B cell (primary cell): Measurements from ENCODE around the gene CCDC17. TPM values are rescaled to one million over a fixed set of nuclear protein-coding genes. Genes with fewer than 3 reads are reported as not detected.

Experiments used
- ATAC-seq: fragments of 200-7000 bp; cut with Tn5 transposase; one replicate; pipeline ENCODE4 v1.10.0; 2021; ENCODE audit warnings: low read depth, mild to moderate bottlenecking, moderate number of reproducible peaks, moderate library complexity
- CTCF ChIA-PET: fragments of 350-600 bp; sonication (Branson Sonifier 250); formaldehyde crosslinking; loops from one replicate; lab custom pipeline; 2021; ENCODE audit warnings: antibody characterized with exemption, inconsistent platforms; lab: Charles Lee
- POLR2A ChIA-PET: fragments of 350-600 bp; sonication (Branson Sonifier 250); formaldehyde crosslinking; loops from one replicate; lab custom pipeline; 2021; ENCODE audit warnings: antibody characterized with exemption; lab: Charles Lee
- DNase-seq: peaks from one replicate; pipeline ENCODE4 v3.0.0; 2013
- H2AFZ ChIP-seq: 2 replicates; pipeline ENCODE4 v1.6.1; 2012; ENCODE audit warnings: mild to moderate bottlenecking, low read depth, low read length; ENCODE audit not compliant: insufficient read depth, poor library complexity, severe bottlenecking
- H3K27ac ChIP-seq, 2 donors: 1 replicate in 1 of 2; 2 replicates in 1 of 2; pipeline ENCODE4 v1.5.1; 2012 to 2013; ENCODE audit warnings: low read length in 2 of 2, mild to moderate bottlenecking in 2 of 2, moderate library complexity in 1 of 2
- H3K27me3 ChIP-seq, 4 experiments: fragments of 200-600 bp in 1 of 4; sonication (generic) in 1 of 4; replicated peaks in 1 of 4; 1 replicate in 2 of 4; 2 replicates in 2 of 4; pipeline versions ENCODE4 v1.6.1 to v1.7.0; 2013 to 2016; ENCODE audit warnings: low read length in 3 of 4, mild to moderate bottlenecking in 2 of 4, mixed read lengths in 1 of 4, moderate library complexity in 1 of 4; ENCODE audit not compliant: insufficient read depth in 4 of 4, control insufficient read depth in 3 of 4; ENCODE audit errors: control extremely low read depth in 1 of 4
- H3K36me3 ChIP-seq, 2 experiments: replicated peaks in 1 of 2; 1 replicate in 1 of 2; 2 replicates in 1 of 2; pipeline versions ENCODE4 v1.6.1 to v1.7.1; 2013; ENCODE audit warnings: low read length in 1 of 2; ENCODE audit not compliant: insufficient read depth in 2 of 2, control insufficient read depth in 1 of 2; ENCODE audit errors: control extremely low read depth in 1 of 2, extremely low read depth in 1 of 2
- H3K4me1 ChIP-seq, 2 donors: fragments of 200-600 bp in 1 of 2; sonication (generic) in 1 of 2; 1 replicate in 1 of 2; 2 replicates in 1 of 2; pipeline versions ENCODE4 v1.5.1 to v1.6.1; 2013 to 2017; ENCODE audit warnings: low read length in 2 of 2; ENCODE audit not compliant: control insufficient read depth in 2 of 2, insufficient read depth in 2 of 2
- H3K4me2 ChIP-seq: replicated peaks from 2 replicates; pipeline ENCODE3; 2012; ENCODE audit warnings: mild to moderate bottlenecking, low read depth, low read length; ENCODE audit not compliant: poor library complexity, severe bottlenecking
- H3K4me3 ChIP-seq, 5 experiments: fragments of 200-600 bp in 1 of 5; sonication (generic) in 1 of 5; 1 replicate in 3 of 5; 2 replicates in 2 of 5; pipeline versions ENCODE4 v1.5.1 to v1.7.0; 2011 to 2016; ENCODE audit warnings: low read length in 4 of 5, mild to moderate bottlenecking in 4 of 5, low read depth in 2 of 5, control low read depth in 1 of 5, moderate library complexity in 1 of 5; ENCODE audit not compliant: insufficient read depth in 1 of 5; ENCODE audit errors: control extremely low read depth in 1 of 5, extremely low read depth in 1 of 5
- H3K79me2 ChIP-seq: fragments of 200-600 bp; sonication (generic); one replicate; pipeline ENCODE4 v1.6.0; 2016; ENCODE audit warnings: low read length; ENCODE audit not compliant: control insufficient read depth, insufficient read depth
- H3K9ac ChIP-seq: fragments of 200-600 bp; sonication (generic); 2 replicates; pipeline ENCODE4 v1.6.1; 2017; ENCODE audit warnings: mild to moderate bottlenecking, low read length, moderate library complexity
- H3K9me3 ChIP-seq, 3 donors: one replicate each; pipeline versions ENCODE4 v1.6.1 to v1.7.1; 2013; ENCODE audit warnings: low read length in 2 of 3; ENCODE audit not compliant: control insufficient read depth in 2 of 3, insufficient read depth in 1 of 3; ENCODE audit errors: control extremely low read depth in 1 of 3
- H4K20me1 ChIP-seq: 2 replicates; pipeline ENCODE4 v1.6.0; 2012; ENCODE audit warnings: mild to moderate bottlenecking, low read length; ENCODE audit not compliant: insufficient read depth, control insufficient read depth, poor library complexity, severe bottlenecking
- H3K27ac Mint-ChIP-seq: one replicate; pipeline ENCODE4 v1.8.0; 2021; ENCODE audit warnings: mixed read lengths
- H3K27me3 Mint-ChIP-seq: one replicate; pipeline ENCODE4 v1.8.0; 2021; ENCODE audit warnings: mixed read lengths
- H3K4me1 Mint-ChIP-seq: one replicate; pipeline ENCODE4 v1.8.0; 2021; ENCODE audit warnings: mixed read lengths
- H3K4me3 Mint-ChIP-seq: one replicate; pipeline ENCODE4 v1.8.0; 2021; ENCODE audit warnings: mixed read lengths
- H3K9me3 Mint-ChIP-seq: one replicate; pipeline ENCODE4 v1.8.0; 2022; ENCODE audit warnings: mixed read lengths; ENCODE audit not compliant: insufficient read depth
- CTCF ChIP-seq: fragments of 200-600 bp; IDR thresholded peaks from one replicate; pipeline ENCODE4 v1.8.0; 2022; ENCODE audit warnings: antibody characterized with exemption, mild to moderate bottlenecking
- EZH2 ChIP-seq: IDR thresholded peaks from 2 replicates; pipeline ENCODE4 v1.6.1; 2012; ENCODE audit warnings: borderline replicate concordance, low read depth, mild to moderate bottlenecking, moderate library complexity, low read length; ENCODE audit not compliant: insufficient read depth, poor library complexity, severe bottlenecking
- WGBS: methylation state at CpG from one replicate; pipeline ENCODE4 v1.1.5; 2013; ENCODE audit warnings: missing lambda C conversion rate; ENCODE audit not compliant: insufficient coverage; 5-methylcytosine and 5-hydroxymethylcytosine counted together
- intact Hi-C: fragments of 100-400 bp; cut with micrococcal nuclease; formaldehyde crosslinking; loops from one replicate; pipeline ENCODE4 v1.10.0; 2022
- polyA plus RNA-seq: library from polyadenylated mRNA; depleted of rRNA; stranded (reverse); fragments of >200 nt; gene quantifications from 2 replicates; pipeline ENCODE4 v1.2.3, GENCODE V29; 2012
- total RNA-seq, 2 donors: library from RNA; stranded (reverse); fragments of 120-200 nt in 1 of 2; gene quantifications; 1 replicate in 1 of 2; 2 replicates in 1 of 2; pipeline versions ENCODE4 v1.2.3 to v1.2.4, GENCODE V29; 2013 to 2022

Gene CCDC17
- total and polyA plus RNA-seq, 2 donors (not counting 1 experiment from before 2014, with no cell fraction given): 2.9 to 8.2 TPM

- no peak overlapping the region for H3K9ac ChIP-seq
- H3K36me3 ChIP-seq: peaks cover 0 to 8% of the 10 kb centered on the region in 2 experiments
- intact Hi-C loops: no loop called here
- ATAC-seq (no peak), DNase-seq (no peak)
- Mint-ChIP-seq H3K4me3 (peak overlapping the region; percentile 99), H3K9me3 (no peaks in the 10 kb centered on the region), H3K27ac (peak overlapping the region; percentile 83), H3K27me3 (no peaks in the 10 kb centered on the region), H3K4me1 (peaks cover 57% of the 10 kb centered on the region)
- H3K79me2 ChIP-seq: peaks cover 75% of the 10 kb centered on the region
- H3K4me1 ChIP-seq: peaks cover 42 to 55% of the 10 kb centered on the region in 2 donors
- H2AFZ ChIP-seq: no peak overlapping the region
- ChIA-PET CTCF (interaction anchor here (0.6 to 1.5 kb wide), 4 partner anchors 19 to 74 kb away, joined by 3 to 6 read pairs (median 4); partner anchors contain the start of gene PRDX1), POLR2A (interaction anchor here (0.7 kb wide), 1 partner anchor 21 kb away, joined by 11 read pairs; no protein-coding TSS in a partner anchor)
- H3K27ac ChIP-seq: peak overlapping the region; percentile 46 to 80
- H3K4me2 ChIP-seq: peak overlapping the region; percentile 89
- H3K4me3 ChIP-seq: peak overlapping the region in 1 of 5 experiments; percentile 53
- 80% methylated on average over 1 of the region's 4 CpGs for WGBS
- peaks cover 0 to 10% (median 0%) of the 10 kb centered on the region in 3 donors for H3K9me3 ChIP-seq
- TF ChIP-seq CTCF (no peak), EZH2 (no peak)
- peaks cover 62% of the 10 kb centered on the region for H4K20me1 ChIP-seq
- no peaks in the 10 kb centered on the region for H3K27me3 ChIP-seq
These were observed 37.1 kb downstream of the CCDC17 start for GRCh38 chr1:45586769-45587168.

GRCh38 chr1:45585496-45586075 is 38.3 kb downstream of the CCDC17 start:
- WGBS: 49% methylated on average over 5 of the region's 7 CpGs
- ATAC-seq (no peak), DNase-seq (no peak)
- Histone ChIP-seq H3K4me2 (peak overlapping the region; percentile 89), H3K9me3 (peaks cover 0 to 10% (median 0%) of the 10 kb centered on the region in 3 donors), H3K27me3 (no peaks in the 10 kb centered on the region), H3K4me3 (peak overlapping the region; percentile 82 to 100 (median 95)), H3K27ac (peak overlapping the region in 1 of 2 donors; percentile 80), H2AFZ (no peak overlapping the region), H3K36me3 (no peaks in the 10 kb centered on the region), H4K20me1 (peaks cover 55% of the 10 kb centered on the region), H3K79me2 (peaks cover 64% of the 10 kb centered on the region), H3K9ac (peak overlapping the region; percentile 92), H3K4me1 (peaks cover 42 to 58% of the 10 kb centered on the region in 2 donors)
- TF ChIP-seq CTCF (no peak), EZH2 (no peak)
- no peaks in the 10 kb centered on the region for H3K9me3 Mint-ChIP-seq
- ChIA-PET POLR2A (interaction anchor here (0.7 to 4.1 kb wide), 5 partner anchors 23 to 718 kb away, joined by 5 to 31 read pairs (median 7); partner anchors contain the start of genes LRRC41, MUTYH, PRDX1 and TOE1), CTCF (interaction anchor here (0.6 to 1.5 kb wide), 4 partner anchors 15 to 103 kb away, joined by 3 to 4 read pairs (median 4); partner anchors contain the start of gene PRDX1)
- H3K27me3 Mint-ChIP-seq: no peaks in the 10 kb centered on the region
- H3K27ac Mint-ChIP-seq: peak overlapping the region; percentile 91
- peaks cover 52% of the 10 kb centered on the region for H3K4me1 Mint-ChIP-seq
- peak overlapping the region; percentile 99 for H3K4me3 Mint-ChIP-seq
- intact Hi-C loops: no loop called here
